ENCODE data around the gene EPM2A.

Gene EPM2A

DNA sequence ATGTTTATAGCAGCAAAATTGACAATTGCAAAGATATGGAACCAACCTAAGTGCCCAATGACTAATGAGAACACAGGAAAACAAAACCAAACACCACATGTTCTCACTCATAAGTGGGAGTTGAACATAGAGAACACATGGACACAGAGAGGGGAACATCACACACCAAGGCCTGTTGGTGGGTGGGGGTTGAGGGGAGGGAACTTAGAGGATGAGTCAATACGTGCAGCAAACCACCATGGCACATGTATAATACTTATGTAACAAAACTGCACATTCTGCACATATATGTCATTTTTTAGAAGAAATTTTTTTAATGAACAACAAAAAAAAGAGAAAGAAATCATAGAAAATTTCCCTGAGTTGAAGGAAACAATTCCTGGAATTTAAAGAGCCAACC is 3.9 kb downstream of the EPM2A start:
- TF ChIP-seq CTCF (IDR thresholded peaks at IDR 0.05; ENCODE audit: extremely low read depth, missing control alignments), result no peak
- no peak for DNase-seq (ENCODE audit: low spot score)

GRCh38 chr6:145729887-145730286 is 5.4 kb downstream of the EPM2A start:
- no peak for TF ChIP-seq CTCF (IDR thresholded peaks at IDR 0.05; ENCODE audit: extremely low read depth, missing control alignments)

GRCh38 chr6:145728444-145729385 is 6.6 kb downstream of the EPM2A start:
- no peak for DNase-seq (ENCODE audit: low spot score)
- no peak for TF ChIP-seq CTCF (IDR thresholded peaks at IDR 0.05; ENCODE audit: extremely low read depth, missing control alignments)

More at GRCh38 chr6:145729887-145730286, 5.4 kb downstream of the EPM2A start:
- no peak for DNase-seq (ENCODE audit: low spot score)

- DNase-seq (ENCODE audit: low spot score), result no peak
- TF ChIP-seq CTCF (IDR thresholded peaks at IDR 0.05; ENCODE audit: extremely low read depth, missing control alignments), result no peak
These were observed 7.4 kb downstream of the EPM2A start for GRCh38 chr6:145727817-145728388.

- no peak for TF ChIP-seq CTCF (IDR thresholded peaks at IDR 0.05; ENCODE audit: extremely low read depth, missing control alignments)
- DNase-seq (ENCODE audit: low spot score), result no peak
These were observed 9.8 kb downstream of the EPM2A start for GRCh38 chr6:145725570-145725969.

- DNase-seq (ENCODE audit: low spot score), result no peak
- TF ChIP-seq CTCF (IDR thresholded peaks at IDR 0.05; ENCODE audit: extremely low read depth, missing control alignments), result no peak
These were observed 11.7 kb downstream of the EPM2A start for GRCh38 chr6:145723646-145724045.

- DNase-seq (ENCODE audit: low spot score), result no peak
- TF ChIP-seq CTCF (IDR thresholded peaks at IDR 0.05; ENCODE audit: extremely low read depth, missing control alignments), result no peak
These were observed 13.1 kb downstream of the EPM2A start for GRCh38 chr6:145722190-145722589.

Measured in GM20000 (cell line).